CD14-positive monocyte (primary cell): ENCODE data around the gene PIH1D1. TPM values are rescaled to one million over a fixed set of nuclear protein-coding genes. Genes with fewer than 3 reads are reported as not detected.

Experiments
- DNase-seq, 3 donors: peaks; one replicate each; pipeline ENCODE4 v3.0.0-alpha.2; 2011 to 2022
- H2AFZ ChIP-seq: 2 replicates; pipeline ENCODE4 v1.6.0; 2012; ENCODE audit warnings: mild to moderate bottlenecking, low read depth, low read length, inconsistent platforms; ENCODE audit not compliant: insufficient read depth, poor library complexity, severe bottlenecking
- H3K27ac ChIP-seq, 2 donors: 1 replicate in 1 of 2; 2 replicates in 1 of 2; pipeline ENCODE4 v1.5.1; 2012 to 2013; ENCODE audit warnings: low read length in 2 of 2, control low read depth in 1 of 2, inconsistent platforms in 1 of 2, low read depth in 1 of 2, mild to moderate bottlenecking in 1 of 2
- H3K27me3 ChIP-seq, 2 donors: one replicate each; pipeline versions ENCODE4 v1.6.0 to v1.6.1; 2011 to 2013; ENCODE audit warnings: low read length in 2 of 2; ENCODE audit not compliant: control insufficient read depth in 2 of 2, insufficient read depth in 2 of 2
- H3K36me3 ChIP-seq, 2 donors: replicated peaks in 1 of 2; 1 replicate in 1 of 2; 2 replicates in 1 of 2; pipeline versions ENCODE4 v1.5.1 to v1.6.1; 2012 to 2013; ENCODE audit warnings: low read length in 2 of 2, control low read depth in 1 of 2, inconsistent platforms in 1 of 2, mild to moderate bottlenecking in 1 of 2; ENCODE audit not compliant: insufficient read depth in 2 of 2, control insufficient read depth in 1 of 2
- H3K4me1 ChIP-seq, 2 donors: 1 replicate in 1 of 2; 2 replicates in 1 of 2; pipeline versions ENCODE4 v1.5.1 to v1.6.1; 2012 to 2013; ENCODE audit warnings: low read length in 2 of 2, control low read depth in 1 of 2, inconsistent platforms in 1 of 2, mild to moderate bottlenecking in 1 of 2, moderate library complexity in 1 of 2; ENCODE audit not compliant: insufficient read depth in 2 of 2, control insufficient read depth in 1 of 2
- H3K4me2 ChIP-seq: replicated peaks from 2 replicates; pipeline ENCODE3; 2012; ENCODE audit warnings: low read length, moderate library complexity, mild to moderate bottlenecking; ENCODE audit not compliant: poor library complexity, severe bottlenecking; ENCODE audit errors: extremely low read depth
- H3K4me3 ChIP-seq, 3 experiments: fragments of 200-600 bp in 1 of 3; sonication (generic) in 1 of 3; replicated peaks in 1 of 3; 1 replicate in 2 of 3; 2 replicates in 1 of 3; pipeline ENCODE4 v1.5.1; 2011 to 2013; ENCODE audit warnings: low read length in 3 of 3, mild to moderate bottlenecking in 3 of 3, control low read depth in 2 of 3, low read depth in 2 of 3, inconsistent platforms in 1 of 3, moderate library complexity in 1 of 3
- H3K79me2 ChIP-seq: 2 replicates; pipeline ENCODE4 v1.6.0; 2012; ENCODE audit warnings: mild to moderate bottlenecking, control low read depth, inconsistent platforms, low read length, moderate library complexity; ENCODE audit not compliant: insufficient read depth
- H3K9ac ChIP-seq: 2 replicates; pipeline ENCODE4 v1.6.0; 2017; ENCODE audit warnings: low read length, mild to moderate bottlenecking; ENCODE audit not compliant: insufficient read depth, poor library complexity, severe bottlenecking
- H3K9me3 ChIP-seq, 2 donors: replicated peaks in 1 of 2; 1 replicate in 1 of 2; 2 replicates in 1 of 2; pipeline versions ENCODE4 v1.5.1 to v1.6.1; 2012 to 2013; ENCODE audit warnings: low read length in 2 of 2, control low read depth in 1 of 2; ENCODE audit not compliant: control insufficient read depth in 1 of 2, insufficient read depth in 1 of 2
- H4K20me1 ChIP-seq: 2 replicates; pipeline ENCODE4 v1.6.0; 2012; ENCODE audit warnings: mild to moderate bottlenecking, low read length, control low read depth, moderate library complexity; ENCODE audit not compliant: insufficient read depth
- H3K27ac Mint-ChIP-seq, 7 donors: one replicate each; pipeline ENCODE4 v1.8.0; 2020; ENCODE audit warnings: mild to moderate bottlenecking in 7 of 7, mixed read lengths in 7 of 7, moderate library complexity in 6 of 7, inconsistent platforms in 2 of 7
- H3K27me3 Mint-ChIP-seq, 3 donors: one replicate each; pipeline ENCODE4 v1.8.0; 2021 to 2022; ENCODE audit warnings: low read depth in 3 of 3, mild to moderate bottlenecking in 3 of 3, mixed read lengths in 3 of 3, moderate library complexity in 3 of 3, inconsistent platforms in 1 of 3
- H3K36me3 Mint-ChIP-seq, 2 donors: one replicate each; pipeline ENCODE4 v1.8.0; 2020; ENCODE audit warnings: mixed read lengths in 2 of 2, inconsistent platforms in 1 of 2, mild to moderate bottlenecking in 1 of 2
- H3K4me1 Mint-ChIP-seq: one replicate; pipeline ENCODE4 v1.8.0; 2020; ENCODE audit warnings: mild to moderate bottlenecking, mixed read lengths
- H3K4me3 Mint-ChIP-seq, 2 donors: one replicate each; pipeline ENCODE4 v1.8.0; 2020; ENCODE audit warnings: mild to moderate bottlenecking in 2 of 2, mixed read lengths in 2 of 2, moderate library complexity in 1 of 2
- H3K9me3 Mint-ChIP-seq, 7 donors: one replicate each; pipeline ENCODE4 v1.8.0; 2020 to 2022; ENCODE audit warnings: mixed read lengths in 7 of 7, mild to moderate bottlenecking in 6 of 7, moderate library complexity in 6 of 7, inconsistent platforms in 2 of 7
- WGBS: methylation state at CpG from one replicate; pipeline ENCODE4 v1.1.5; 2013; ENCODE audit warnings: missing lambda C conversion rate; ENCODE audit not compliant: insufficient coverage; 5-methylcytosine and 5-hydroxymethylcytosine counted together
- intact Hi-C, 2 donors: fragments of 100-400 bp; cut with micrococcal nuclease; formaldehyde crosslinking; loops; one replicate each; pipeline versions ENCODE4 v1.15.0 to v1.15.1; 2023
- polyA plus RNA-seq, 3 donors: library from polyadenylated mRNA; depleted of rRNA in 1 of 3; unstranded in 2 of 3; stranded (reverse) in 1 of 3; fragments of 300-500 nt in 2 of 3; fragments of >200 nt in 1 of 3; fragmentation: Illumina TruSeq in 2 of 3; gene quantifications; 1 replicate in 2 of 3; 2 replicates in 1 of 3; pipeline ENCODE4 v1.2.3, GENCODE V29; 2012 to 2021
- TF ChIP-seq, protein P1 (sequence below): fragments of 200-600 bp; IDR thresholded peaks from one replicate; pipeline ENCODE4 v1.8.0; 2022; ENCODE audit warnings: antibody characterized with exemption, mild to moderate bottlenecking

PIH1D1 gene
- polyA plus RNA-seq, 3 donors: 62.3 to 102 (median 83.9) TPM

DNA sequence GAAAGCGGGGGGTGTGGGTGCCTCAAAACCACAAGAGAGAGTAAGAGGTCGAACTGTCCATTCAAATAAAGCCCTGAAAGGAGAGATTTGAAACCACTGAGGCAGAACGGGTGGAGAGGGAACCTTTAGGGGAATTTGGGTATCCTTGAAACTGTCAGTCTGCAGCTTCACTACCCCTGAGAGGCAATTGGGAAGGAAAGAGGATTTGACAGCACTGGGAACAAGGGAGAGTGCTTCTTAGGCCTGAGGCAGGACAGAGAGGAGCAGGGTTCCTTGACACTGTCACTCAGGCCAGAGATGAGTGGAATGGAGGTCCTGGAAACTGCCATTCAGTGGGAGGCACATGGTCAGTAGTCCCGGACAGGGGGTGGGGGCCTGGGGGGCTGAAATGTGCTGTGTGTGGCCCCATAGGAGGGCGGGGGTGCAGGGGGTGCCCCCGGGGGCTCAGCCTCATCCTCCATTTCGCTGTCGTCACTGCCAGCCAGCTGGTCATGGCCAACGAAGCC lies 21.4 kb downstream of the PIH1D1 start:
- Mint-ChIP-seq H3K9me3 (peaks cover 0 to 46% (median 21%) of the 10 kb centered on the region in 7 donors), H3K27ac (no peak overlapping the region), H3K27me3 (peaks cover 99 to 100% (median 99%) of the 10 kb centered on the region in 3 donors), H3K4me3 (peak overlapping the region in 1 of 2 donors; percentile 80), H3K4me1 (peaks cover 25% of the 10 kb centered on the region), H3K36me3 (peaks cover 0 to 17% of the 10 kb centered on the region in 2 donors)
- Histone ChIP-seq H3K4me2 (no peak overlapping the region), H3K27me3 (peaks cover 59 to 100% of the 10 kb centered on the region in 2 donors), H3K9ac (no peak overlapping the region), H2AFZ (no peak overlapping the region), H4K20me1 (no peaks in the 10 kb centered on the region), H3K79me2 (no peaks in the 10 kb centered on the region), H3K4me1 (peaks cover 0 to 6% of the 10 kb centered on the region in 2 donors), H3K27ac (no peak overlapping the region), H3K36me3 (no peaks in the 10 kb centered on the region), H3K9me3 (peaks cover 9 to 51% of the 10 kb centered on the region in 2 donors), H3K4me3 (no peak overlapping the region)
- intact Hi-C loops: loop anchor here in 1 of 2 donors (10.0 kb wide), 1 partner anchor 165 kb away; no protein-coding TSS in a partner anchor
- no peak for DNase-seq
- TF ChIP-seq, protein P1, sequence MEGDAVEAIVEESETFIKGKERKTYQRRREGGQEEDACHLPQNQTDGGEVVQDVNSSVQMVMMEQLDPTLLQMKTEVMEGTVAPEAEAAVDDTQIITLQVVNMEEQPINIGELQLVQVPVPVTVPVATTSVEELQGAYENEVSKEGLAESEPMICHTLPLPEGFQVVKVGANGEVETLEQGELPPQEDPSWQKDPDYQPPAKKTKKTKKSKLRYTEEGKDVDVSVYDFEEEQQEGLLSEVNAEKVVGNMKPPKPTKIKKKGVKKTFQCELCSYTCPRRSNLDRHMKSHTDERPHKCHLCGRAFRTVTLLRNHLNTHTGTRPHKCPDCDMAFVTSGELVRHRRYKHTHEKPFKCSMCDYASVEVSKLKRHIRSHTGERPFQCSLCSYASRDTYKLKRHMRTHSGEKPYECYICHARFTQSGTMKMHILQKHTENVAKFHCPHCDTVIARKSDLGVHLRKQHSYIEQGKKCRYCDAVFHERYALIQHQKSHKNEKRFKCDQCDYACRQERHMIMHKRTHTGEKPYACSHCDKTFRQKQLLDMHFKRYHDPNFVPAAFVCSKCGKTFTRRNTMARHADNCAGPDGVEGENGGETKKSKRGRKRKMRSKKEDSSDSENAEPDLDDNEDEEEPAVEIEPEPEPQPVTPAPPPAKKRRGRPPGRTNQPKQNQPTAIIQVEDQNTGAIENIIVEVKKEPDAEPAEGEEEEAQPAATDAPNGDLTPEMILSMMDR: no peak
- 74% methylated on average over 8 of the region's 9 CpGs for WGBS

DNA sequence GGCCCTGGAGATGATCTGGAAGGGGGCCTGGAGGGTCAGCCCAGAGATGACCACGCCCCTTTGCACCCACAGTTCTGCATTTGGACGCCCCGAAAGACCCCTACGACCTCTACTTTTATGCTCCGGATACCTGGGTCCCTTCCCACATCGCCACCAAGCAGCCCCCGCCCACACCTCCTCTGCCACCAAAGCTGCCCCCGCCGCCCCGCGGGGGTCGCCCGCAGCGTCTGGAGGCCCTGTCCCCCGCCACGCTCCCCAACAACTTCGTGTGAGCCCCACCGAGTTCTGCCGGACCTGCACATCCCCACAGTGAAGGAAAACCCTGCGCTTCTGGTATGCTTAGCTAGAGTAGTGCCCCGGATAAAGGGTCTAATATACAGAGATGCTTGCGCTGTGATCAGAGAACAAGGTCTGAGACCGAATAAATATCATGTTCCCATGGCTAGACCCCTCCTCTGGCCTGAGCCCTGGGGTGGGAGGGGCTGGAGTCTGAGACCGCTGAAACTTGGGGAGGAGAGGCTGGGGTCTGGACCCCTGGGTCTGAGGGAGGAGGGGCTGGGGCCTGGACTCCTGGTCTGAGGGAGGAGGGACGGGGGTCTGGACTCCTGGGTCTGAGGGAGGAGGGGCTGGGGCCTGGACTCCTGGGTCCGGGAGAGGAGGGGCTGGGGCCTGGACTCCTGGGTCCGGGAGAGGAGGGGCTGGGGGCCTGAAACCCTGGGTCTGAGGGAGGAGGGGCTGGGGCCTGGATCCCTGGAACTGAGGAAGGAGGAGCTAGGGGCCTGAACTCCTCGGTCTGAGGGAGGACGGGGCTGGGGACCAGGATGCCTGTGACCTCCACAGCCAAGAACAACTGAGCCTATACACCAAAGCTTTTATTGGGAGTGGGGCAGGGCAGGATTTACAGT lies 22.8 kb downstream of the PIH1D1 start:
- no peak overlapping the region for H3K4me3 ChIP-seq
- Mint-ChIP-seq H3K9me3 (peaks cover 0 to 40% (median 18%) of the 10 kb centered on the region in 7 donors), H3K36me3 (peaks cover 0 to 18% of the 10 kb centered on the region in 2 donors), H3K27ac (peak overlapping the region in 1 of 7 donors; percentile 17), H3K4me1 (peaks cover 27% of the 10 kb centered on the region), H3K27me3 (peaks cover 99 to 100% (median 99%) of the 10 kb centered on the region in 3 donors), H3K4me3 (peak overlapping the region in 1 of 2 donors; percentile 70)
- intact Hi-C loops: loop anchor here in 1 of 2 donors (10.0 kb wide), 1 partner anchor 54 kb away; no protein-coding TSS in a partner anchor
- H3K27ac ChIP-seq: no peak overlapping the region
- no peak overlapping the region for H3K9ac ChIP-seq
- no peak overlapping the region for H2AFZ ChIP-seq
- no peaks in the 10 kb centered on the region for H4K20me1 ChIP-seq
- H3K36me3 ChIP-seq: no peaks in the 10 kb centered on the region
- H3K4me2 ChIP-seq: peak overlapping the region; percentile 26
- no peaks in the 10 kb centered on the region for H3K79me2 ChIP-seq
- peaks cover 0 to 6% of the 10 kb centered on the region in 2 donors for H3K4me1 ChIP-seq
- TF ChIP-seq, protein P1: no peak
- no peak for DNase-seq
- peaks cover 9 to 52% of the 10 kb centered on the region in 2 donors for H3K9me3 ChIP-seq
- WGBS: 19% methylated on average over 23 of the region's 29 CpGs
- H3K27me3 ChIP-seq: peaks cover 65 to 100% of the 10 kb centered on the region in 2 donors
